ENCODE measurements around the gene LDLRAD3. TPM values are rescaled to one million over a fixed set of nuclear protein-coding genes. Genes with fewer than 3 reads are reported as not detected.
"Not testable (repeated sequence)": the region's sequence is repeated elsewhere in the genome, so short reads cannot be mapped to it uniquely, and the experiment has no call there.

The LDLRAD3 gene
- total RNA-seq, 5 donors from 2014 or later (not counting 1 experiment from before 2014, with no cell fraction given), result 0.18 to 0.22 TPM; not detected in 3

GRCh38 chr11:35907648-35908431, 36.0 kb upstream of the LDLRAD3 start:
- no peaks in the 10 kb centered on the region for H3K9me3 ChIP-seq
- no peak for ATAC-seq (replicated peaks in 1 of 4)
- H3K4me3 ChIP-seq (ENCODE audit: control insufficient read depth in 1 of 2, extremely low read depth in 1 of 2, low read length in 1 of 2), result no peak overlapping the region
- no peaks in the 10 kb centered on the region for H3K36me3 ChIP-seq (ENCODE audit: control insufficient read depth in 2 of 2, extremely low read depth in 1 of 2, insufficient read depth in 1 of 2, low read length in 1 of 2)
- Mint-ChIP-seq H3K27me3 (peaks cover 5 to 20% of the 10 kb centered on the region in 2 donors), H3K4me1 (no peaks in the 10 kb centered on the region), H3K27ac (no peak overlapping the region), H3K36me3 (no peaks in the 10 kb centered on the region), H3K9me3 (peaks cover 4 to 6% (median 5%) of the 10 kb centered on the region in 3 donors), H3K4me3 (no peak overlapping the region)
- H3K27me3 ChIP-seq (replicated peaks in 1 of 2; ENCODE audit: control insufficient read depth in 2 of 2, extremely low read depth in 1 of 2, insufficient read depth in 2 of 2, low read length in 1 of 2), result peaks cover 0 to 4% of the 10 kb centered on the region in 2 experiments
- no peak overlapping the region for H3K27ac ChIP-seq (ENCODE audit: low read length)
- ChIA-PET POLR2A (no interaction called here), CTCF (no interaction called here)
- WGBS (ENCODE audit: insufficient coverage), result 52% methylated on average over 2 of the region's 4 CpGs
- no peak for DNase-seq
- H3K4me1 ChIP-seq (ENCODE audit: control insufficient read depth in 1 of 2, extremely low read depth in 1 of 2, insufficient read depth in 2 of 2, low read length in 2 of 2), result no peaks in the 10 kb centered on the region

- H3K4me3 Mint-ChIP-seq; H3K27ac Mint-ChIP-seq; POLR2A ChIA-PET; DNase-seq; CTCF ChIA-PET; H3K27ac ChIP-seq (ENCODE audit: low read length); H3K4me1 Mint-ChIP-seq; H3K4me1 ChIP-seq (ENCODE audit: control insufficient read depth in 1 of 2, extremely low read depth in 1 of 2, insufficient read depth in 2 of 2, low read length in 2 of 2); ATAC-seq (replicated peaks in 1 of 4); H3K9me3 ChIP-seq; H3K9me3 Mint-ChIP-seq; H3K36me3 ChIP-seq (ENCODE audit: control insufficient read depth in 2 of 2, extremely low read depth in 1 of 2, insufficient read depth in 1 of 2, low read length in 1 of 2); H3K27me3 ChIP-seq (replicated peaks in 1 of 2; ENCODE audit: control insufficient read depth in 2 of 2, extremely low read depth in 1 of 2, insufficient read depth in 2 of 2, low read length in 1 of 2); H3K36me3 Mint-ChIP-seq; H3K4me3 ChIP-seq (ENCODE audit: control insufficient read depth in 1 of 2, extremely low read depth in 1 of 2, low read length in 1 of 2): not testable (repeated sequence)
- 80% methylated on average over 4 of the region's 5 CpGs for WGBS (ENCODE audit: insufficient coverage)
- H3K27me3 Mint-ChIP-seq, result peaks cover 7 to 23% of the 10 kb centered on the region in 2 donors
These were observed 35.5 kb upstream of the LDLRAD3 start for GRCh38 chr11:35908432-35908771.

- Mint-ChIP-seq H3K36me3 (no peaks in the 10 kb centered on the region), H3K27ac (no peak overlapping the region), H3K27me3 (peaks cover 7 to 26% of the 10 kb centered on the region in 2 donors), H3K9me3 (peaks cover 0 to 6% (median 0%) of the 10 kb centered on the region in 3 donors), H3K4me1 (no peaks in the 10 kb centered on the region), H3K4me3 (no peak overlapping the region)
- Histone ChIP-seq H3K36me3 (ENCODE audit: control insufficient read depth in 2 of 2, extremely low read depth in 1 of 2, insufficient read depth in 1 of 2, low read length in 1 of 2) (no peaks in the 10 kb centered on the region), H3K27ac (ENCODE audit: low read length) (no peak overlapping the region), H3K4me3 (ENCODE audit: control insufficient read depth in 1 of 2, extremely low read depth in 1 of 2, low read length in 1 of 2) (no peak overlapping the region), H3K9me3 (no peaks in the 10 kb centered on the region), H3K27me3 (replicated peaks in 1 of 2; ENCODE audit: control insufficient read depth in 2 of 2, extremely low read depth in 1 of 2, insufficient read depth in 2 of 2, low read length in 1 of 2) (no peaks in the 10 kb centered on the region), H3K4me1 (ENCODE audit: control insufficient read depth in 1 of 2, extremely low read depth in 1 of 2, insufficient read depth in 2 of 2, low read length in 2 of 2) (no peaks in the 10 kb centered on the region)
- WGBS (ENCODE audit: insufficient coverage), result 67% methylated on average over 1 of the region's 3 CpGs
- ChIA-PET CTCF (no interaction called here), POLR2A (no interaction called here)
- DNase-seq, result no peak
- no peak for ATAC-seq (replicated peaks in 1 of 4)
These were observed 34.2 kb upstream of the LDLRAD3 start for GRCh38 chr11:35909511-35910265.

DNA sequence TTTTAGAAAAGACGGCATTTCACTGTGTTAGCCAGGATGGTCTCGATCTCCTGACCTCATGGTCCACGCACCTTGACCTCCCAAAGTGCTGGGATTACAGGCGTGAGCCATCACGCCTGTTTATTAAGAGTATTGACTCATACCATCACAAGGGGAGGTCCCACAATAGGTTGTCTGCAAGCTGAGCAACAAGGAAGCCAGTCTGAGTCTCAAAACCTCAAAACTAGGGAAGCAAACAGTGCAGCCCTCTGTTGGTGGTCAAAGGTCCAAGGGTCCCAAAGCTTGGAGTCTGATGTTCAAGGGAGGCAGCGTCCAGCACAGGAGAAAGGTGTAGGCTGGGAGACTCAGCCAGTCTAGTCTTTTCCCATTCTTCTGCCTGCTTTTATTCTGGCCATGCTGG, 32.8 kb upstream of the LDLRAD3 start:
- DNase-seq (no peak), ATAC-seq (replicated peaks in 1 of 4) (no peak)
- Mint-ChIP-seq H3K36me3 (no peaks in the 10 kb centered on the region), H3K27me3 (peaks cover 7 to 26% of the 10 kb centered on the region in 2 donors), H3K4me1 (no peaks in the 10 kb centered on the region), H3K4me3 (no peak overlapping the region), H3K9me3 (peaks cover 0 to 6% (median 0%) of the 10 kb centered on the region in 3 donors), H3K27ac (no peak overlapping the region)
- 71% methylated on average over 6 of the region's 6 CpGs for WGBS (ENCODE audit: insufficient coverage)
- ChIA-PET POLR2A (no interaction called here), CTCF (no interaction called here)
- Histone ChIP-seq H3K9me3 (no peaks in the 10 kb centered on the region), H3K27me3 (replicated peaks in 1 of 2; ENCODE audit: control insufficient read depth in 2 of 2, extremely low read depth in 1 of 2, insufficient read depth in 2 of 2, low read length in 1 of 2) (no peaks in the 10 kb centered on the region), H3K36me3 (ENCODE audit: control insufficient read depth in 2 of 2, extremely low read depth in 1 of 2, insufficient read depth in 1 of 2, low read length in 1 of 2) (no peaks in the 10 kb centered on the region), H3K27ac (ENCODE audit: low read length) (no peak overlapping the region), H3K4me1 (ENCODE audit: control insufficient read depth in 1 of 2, extremely low read depth in 1 of 2, insufficient read depth in 2 of 2, low read length in 2 of 2) (no peaks in the 10 kb centered on the region), H3K4me3 (ENCODE audit: control insufficient read depth in 1 of 2, extremely low read depth in 1 of 2, low read length in 1 of 2) (no peak overlapping the region)

DNA sequence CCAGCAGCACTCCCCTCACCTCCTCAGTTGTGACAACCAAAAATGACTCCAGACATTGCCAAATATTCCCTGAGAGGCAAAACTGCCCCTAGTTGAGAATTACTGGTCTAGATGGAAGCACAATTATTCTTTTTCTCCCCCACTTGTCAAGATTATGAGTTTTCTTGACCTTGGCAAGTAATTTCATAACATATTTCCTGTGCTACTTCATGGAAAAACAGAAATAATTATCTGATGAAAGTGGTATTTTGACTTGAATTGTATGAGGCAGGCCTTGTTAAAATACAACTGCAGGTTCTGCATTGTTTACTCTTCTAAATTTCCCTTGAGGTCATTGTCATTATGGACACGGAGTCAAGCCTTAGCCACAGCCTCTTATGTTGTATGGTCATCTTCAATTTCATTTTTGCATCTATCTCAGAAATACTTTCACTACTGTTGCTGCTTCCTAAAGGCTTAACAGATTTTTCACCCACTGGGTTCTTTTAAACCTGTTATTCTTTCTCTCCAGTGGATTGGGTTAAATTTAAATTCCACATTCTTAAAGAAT, 32.2 kb upstream of the LDLRAD3 start:
- Histone ChIP-seq H3K4me1 (ENCODE audit: control insufficient read depth in 1 of 2, extremely low read depth in 1 of 2, insufficient read depth in 2 of 2, low read length in 2 of 2) (no peaks in the 10 kb centered on the region), H3K4me3 (ENCODE audit: control insufficient read depth in 1 of 2, extremely low read depth in 1 of 2, low read length in 1 of 2) (no peak overlapping the region), H3K9me3 (no peaks in the 10 kb centered on the region), H3K36me3 (ENCODE audit: control insufficient read depth in 2 of 2, extremely low read depth in 1 of 2, insufficient read depth in 1 of 2, low read length in 1 of 2) (no peaks in the 10 kb centered on the region), H3K27ac (ENCODE audit: low read length) (no peak overlapping the region), H3K27me3 (replicated peaks in 1 of 2; ENCODE audit: control insufficient read depth in 2 of 2, extremely low read depth in 1 of 2, insufficient read depth in 2 of 2, low read length in 1 of 2) (no peaks in the 10 kb centered on the region)
- H3K27me3 Mint-ChIP-seq, result peaks cover 9 to 24% of the 10 kb centered on the region in 2 donors
- H3K27ac Mint-ChIP-seq, result no peak overlapping the region
- peaks cover 0 to 3% (median 0%) of the 10 kb centered on the region in 3 donors for H3K9me3 Mint-ChIP-seq
- no peaks in the 10 kb centered on the region for H3K36me3 Mint-ChIP-seq
- CTCF ChIA-PET, result no interaction called here
- no peak for DNase-seq
- ATAC-seq (replicated peaks in 1 of 4), result no peak
- no peaks in the 10 kb centered on the region for H3K4me1 Mint-ChIP-seq
- H3K4me3 Mint-ChIP-seq, result no peak overlapping the region
- POLR2A ChIA-PET, result no interaction called here
- no CpG with 5 or more reads among the region's 1 CpG for WGBS (ENCODE audit: insufficient coverage)

DNA sequence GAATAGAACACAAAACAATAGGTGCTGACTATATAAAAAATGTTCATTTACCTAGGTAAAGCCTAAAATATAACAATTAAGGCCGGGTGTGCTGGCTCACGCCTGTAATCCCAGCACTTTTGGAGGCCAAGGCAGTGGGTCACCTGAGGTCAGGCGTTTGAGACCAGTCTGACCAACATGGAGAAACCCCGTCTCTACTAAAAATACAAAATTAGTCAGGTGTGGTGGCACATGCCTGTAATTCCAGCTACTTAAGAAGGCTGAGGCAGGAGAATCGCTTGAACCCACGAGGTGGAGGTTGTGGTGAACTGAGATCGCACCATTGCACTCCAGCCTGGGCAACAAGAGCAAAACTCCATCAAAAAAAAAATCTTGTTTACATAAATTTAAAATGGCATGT, 31.4 kb upstream of the LDLRAD3 start:
- H3K4me1 ChIP-seq (ENCODE audit: control insufficient read depth in 1 of 2, extremely low read depth in 1 of 2, insufficient read depth in 2 of 2, low read length in 2 of 2); H3K9me3 Mint-ChIP-seq; H3K27me3 ChIP-seq (replicated peaks in 1 of 2; ENCODE audit: control insufficient read depth in 2 of 2, extremely low read depth in 1 of 2, insufficient read depth in 2 of 2, low read length in 1 of 2); ATAC-seq (replicated peaks in 1 of 4); H3K27ac ChIP-seq (ENCODE audit: low read length); H3K4me1 Mint-ChIP-seq; DNase-seq; H3K9me3 ChIP-seq; H3K4me3 Mint-ChIP-seq; H3K27ac Mint-ChIP-seq; H3K36me3 ChIP-seq (ENCODE audit: control insufficient read depth in 2 of 2, extremely low read depth in 1 of 2, insufficient read depth in 1 of 2, low read length in 1 of 2); H3K36me3 Mint-ChIP-seq; CTCF ChIA-PET; H3K4me3 ChIP-seq (ENCODE audit: control insufficient read depth in 1 of 2, extremely low read depth in 1 of 2, low read length in 1 of 2); POLR2A ChIA-PET: not testable (repeated sequence)
- 67% methylated on average over 3 of the region's 7 CpGs for WGBS (ENCODE audit: insufficient coverage)
- H3K27me3 Mint-ChIP-seq, result peaks cover 10 to 24% of the 10 kb centered on the region in 2 donors

Measured in T-cell (primary cell).